Chondrocyte (in vitro differentiated cells): ENCODE measurements around the gene WFDC6. TPM values are rescaled to one million over a fixed set of nuclear protein-coding genes. Genes with fewer than 3 reads are reported as not detected.
A peak's percentile ranks its signal among the peaks of the same experiment; 100 is the strongest.

Experiments
- DNase-seq: peaks from one replicate; pipeline ENCODE4 v3.0.0; 2021; ENCODE audit warnings: mixed read lengths, low spot score
- H3K27ac Mint-ChIP-seq: one replicate; pipeline ENCODE4 v1.8.0; 2021; ENCODE audit warnings: mild to moderate bottlenecking, moderate library complexity, mixed read lengths; ENCODE audit not compliant: unreplicated experiment
- H3K27me3 Mint-ChIP-seq: 2 replicates; pipeline ENCODE4 v1.8.0; 2021; ENCODE audit warnings: low read depth, mixed read lengths
- H3K36me3 Mint-ChIP-seq: 2 replicates; pipeline ENCODE4 v1.8.0; 2021; ENCODE audit warnings: low read depth, mixed read lengths
- H3K4me1 Mint-ChIP-seq: 2 replicates; pipeline ENCODE4 v1.8.0; 2021; ENCODE audit warnings: low read depth, mild to moderate bottlenecking, mixed read lengths
- H3K4me3 Mint-ChIP-seq: one replicate; pipeline ENCODE4 v1.8.0; 2021; ENCODE audit warnings: mild to moderate bottlenecking, moderate library complexity, mixed read lengths; ENCODE audit not compliant: unreplicated experiment
- H3K9me3 Mint-ChIP-seq: 2 replicates; pipeline ENCODE4 v1.8.0; 2021; ENCODE audit warnings: low read depth, mixed read lengths
- total RNA-seq: library from RNA; stranded (reverse); gene quantifications from 3 replicates; pipeline ENCODE4 v1.2.1, GENCODE V29; 2021
- TF ChIP-seq, protein P1 (sequence below): fragments of 200-600 bp; sonication (generic); IDR thresholded peaks from 2 replicates; pipeline ENCODE4 v1.5.0; 2021; ENCODE audit warnings: antibody characterized with exemption, mild to moderate bottlenecking, moderate library complexity

WFDC6 gene
- total RNA-seq, 1 donor from 2014 or later: not detected

DNA sequence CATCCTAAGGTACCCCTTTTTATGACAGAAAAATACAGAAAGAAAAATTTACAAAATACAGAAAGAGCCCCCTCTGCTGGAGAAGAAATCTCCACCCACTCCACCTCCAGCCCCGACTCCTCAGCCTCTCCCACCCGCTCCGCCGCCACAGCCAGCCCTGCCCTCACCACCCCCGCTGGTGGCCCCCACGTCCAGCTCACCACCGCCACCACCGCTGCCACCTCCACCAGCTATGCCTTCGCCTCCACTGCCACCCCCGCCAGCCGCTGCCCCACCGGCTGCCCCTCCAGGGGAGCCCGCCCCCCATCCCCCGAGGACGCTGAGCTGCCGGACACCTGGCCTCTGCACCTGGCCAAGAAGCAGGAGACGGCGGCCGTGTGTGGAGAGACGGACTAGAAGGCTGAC lies 52.0 kb downstream of the WFDC6 start:
- peaks cover 38% of the 10 kb centered on the region for H3K27me3 Mint-ChIP-seq
- no peak overlapping the region for H3K27ac Mint-ChIP-seq
- no peak for DNase-seq
- no peak overlapping the region for H3K4me3 Mint-ChIP-seq
- no peaks in the 10 kb centered on the region for H3K9me3 Mint-ChIP-seq
- TF ChIP-seq, protein P1, sequence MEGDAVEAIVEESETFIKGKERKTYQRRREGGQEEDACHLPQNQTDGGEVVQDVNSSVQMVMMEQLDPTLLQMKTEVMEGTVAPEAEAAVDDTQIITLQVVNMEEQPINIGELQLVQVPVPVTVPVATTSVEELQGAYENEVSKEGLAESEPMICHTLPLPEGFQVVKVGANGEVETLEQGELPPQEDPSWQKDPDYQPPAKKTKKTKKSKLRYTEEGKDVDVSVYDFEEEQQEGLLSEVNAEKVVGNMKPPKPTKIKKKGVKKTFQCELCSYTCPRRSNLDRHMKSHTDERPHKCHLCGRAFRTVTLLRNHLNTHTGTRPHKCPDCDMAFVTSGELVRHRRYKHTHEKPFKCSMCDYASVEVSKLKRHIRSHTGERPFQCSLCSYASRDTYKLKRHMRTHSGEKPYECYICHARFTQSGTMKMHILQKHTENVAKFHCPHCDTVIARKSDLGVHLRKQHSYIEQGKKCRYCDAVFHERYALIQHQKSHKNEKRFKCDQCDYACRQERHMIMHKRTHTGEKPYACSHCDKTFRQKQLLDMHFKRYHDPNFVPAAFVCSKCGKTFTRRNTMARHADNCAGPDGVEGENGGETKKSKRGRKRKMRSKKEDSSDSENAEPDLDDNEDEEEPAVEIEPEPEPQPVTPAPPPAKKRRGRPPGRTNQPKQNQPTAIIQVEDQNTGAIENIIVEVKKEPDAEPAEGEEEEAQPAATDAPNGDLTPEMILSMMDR: peak; percentile 43
- no peaks in the 10 kb centered on the region for H3K4me1 Mint-ChIP-seq
- H3K36me3 Mint-ChIP-seq: no peaks in the 10 kb centered on the region

DNA sequence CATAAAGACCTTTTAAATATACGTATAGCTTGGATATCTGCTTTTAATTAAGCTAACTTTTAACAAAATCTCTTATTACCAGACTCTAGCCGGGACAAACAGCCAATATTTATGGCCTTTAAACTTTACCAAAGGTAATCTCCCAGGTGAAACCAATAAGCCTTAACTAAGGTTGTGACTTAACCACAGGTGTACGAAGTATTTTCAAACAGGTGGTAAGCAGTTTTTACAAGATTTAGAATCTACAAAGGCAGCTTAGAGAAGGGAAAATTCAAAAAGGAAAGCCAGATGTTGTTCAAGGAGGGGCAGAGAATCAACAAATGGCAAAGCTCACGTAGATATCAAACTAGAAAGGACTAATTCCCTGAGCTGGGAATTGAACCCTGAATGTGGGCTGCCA lies 53.9 kb downstream of the WFDC6 start:
- Mint-ChIP-seq H3K4me3 (no peak overlapping the region), H3K9me3 (no peaks in the 10 kb centered on the region), H3K27ac (no peak overlapping the region), H3K4me1 (no peaks in the 10 kb centered on the region), H3K36me3 (no peaks in the 10 kb centered on the region), H3K27me3 (peaks cover 46% of the 10 kb centered on the region)
- no peak for DNase-seq
- TF ChIP-seq, protein P1: no peak

DNA sequence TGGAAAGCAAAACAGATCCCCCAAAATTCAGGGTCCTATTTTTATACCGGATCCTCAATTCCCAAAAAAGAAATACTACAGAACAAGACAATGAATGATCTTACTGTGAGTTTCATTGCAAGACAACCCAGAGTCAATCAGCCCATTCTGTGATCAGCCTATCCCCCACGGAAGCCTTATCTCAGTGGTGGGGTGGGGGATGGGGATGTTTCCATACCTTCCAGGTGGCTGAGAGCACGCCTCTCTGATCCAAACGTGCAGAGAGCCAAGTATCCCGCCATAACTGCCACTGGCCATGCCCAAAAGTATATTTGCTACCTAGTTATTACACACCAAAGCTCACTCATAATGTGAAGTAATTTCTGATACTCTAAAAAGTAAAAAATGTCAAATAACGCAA lies 54.6 kb downstream of the WFDC6 start:
- TF ChIP-seq, protein P1: no peak
- peaks cover 48% of the 10 kb centered on the region for H3K27me3 Mint-ChIP-seq
- H3K27ac Mint-ChIP-seq: no peak overlapping the region
- no peaks in the 10 kb centered on the region for H3K36me3 Mint-ChIP-seq
- no peaks in the 10 kb centered on the region for H3K4me1 Mint-ChIP-seq
- H3K9me3 Mint-ChIP-seq: no peaks in the 10 kb centered on the region
- no peak overlapping the region for H3K4me3 Mint-ChIP-seq
- no peak for DNase-seq

Other genes starting within 250 kb of the WFDC6 start
- gene RBPJL, start 232.6 kb downstream of the WFDC6 start, total RNA-seq: not detected in 3 replicates
- gene MATN4, start 231.2 kb downstream of the WFDC6 start, total RNA-seq: 0.10 to 0.26 TPM in 2 of 3 replicates, not detected in the other
- gene SDC4, start 191.1 kb downstream of the WFDC6 start, total RNA-seq: 17.1 to 21.4 TPM (median 21.2 TPM) in 3 replicates
- gene SYS1, start 176.3 kb downstream of the WFDC6 start, total RNA-seq: 18.1 to 18.8 TPM (median 18.3 TPM) in 3 replicates
- not detected in 3 replicates for gene TP53TG5, start 161.2 kb downstream of the WFDC6 start, total RNA-seq
- 11.3 to 47.0 TPM (median 46.6 TPM) in 3 replicates for gene DBNDD2, start 131.2 kb downstream of the WFDC6 start, total RNA-seq
- 100.0 to 116 TPM (median 105 TPM) in 3 replicates for gene PIGT, start 123.3 kb downstream of the WFDC6 start, total RNA-seq
- not detected in 3 replicates for gene WFDC2, start 69.7 kb downstream of the WFDC6 start, total RNA-seq
- not detected in 3 replicates for gene SPINT3, start 23.9 kb downstream of the WFDC6 start, total RNA-seq
- gene EPPIN, start 7.9 kb upstream of the WFDC6 start, total RNA-seq: not detected in 3 replicates
- gene WFDC8, start 39.8 kb upstream of the WFDC6 start, total RNA-seq: not detected in 3 replicates
- gene WFDC10A, start 90.3 kb upstream of the WFDC6 start, total RNA-seq: not detected in 3 replicates
- not detected in 3 replicates for gene WFDC9, start 91.8 kb upstream of the WFDC6 start, total RNA-seq
- gene WFDC11, start 130.8 kb upstream of the WFDC6 start, total RNA-seq: not detected in 3 replicates
- gene WFDC13, start 162.6 kb upstream of the WFDC6 start, total RNA-seq: not detected in 3 replicates
- not detected in 3 replicates for gene WFDC10B, start 165.5 kb upstream of the WFDC6 start, total RNA-seq
- gene SPINT4, start 182.9 kb upstream of the WFDC6 start, total RNA-seq: not detected in 3 replicates